SU-DHL-6 (cell line): ENCODE results near the gene CACNB2.

Experiments
- EZH2phosphoT487 ChIP-seq: fragments of 200-600 bp; sonication (generic), shearing (Covaris generic); conservative IDR thresholded peaks from 2 replicates; pipeline ENCODE4 v1.6.1; 2018; ENCODE audit warnings: mild to moderate bottlenecking, antibody characterized with exemption, low read length, moderate library complexity, mixed read lengths
- TF ChIP-seq, protein P1 (sequence below): fragments of 200-600 bp; sonication (generic); IDR thresholded peaks from one replicate; pipeline ENCODE4 v1.5.1; 2017; ENCODE audit warnings: antibody characterized with exemption, mild to moderate bottlenecking, low read length, moderate library complexity; ENCODE audit not compliant: insufficient read depth, poor library complexity, severe bottlenecking

DNA sequence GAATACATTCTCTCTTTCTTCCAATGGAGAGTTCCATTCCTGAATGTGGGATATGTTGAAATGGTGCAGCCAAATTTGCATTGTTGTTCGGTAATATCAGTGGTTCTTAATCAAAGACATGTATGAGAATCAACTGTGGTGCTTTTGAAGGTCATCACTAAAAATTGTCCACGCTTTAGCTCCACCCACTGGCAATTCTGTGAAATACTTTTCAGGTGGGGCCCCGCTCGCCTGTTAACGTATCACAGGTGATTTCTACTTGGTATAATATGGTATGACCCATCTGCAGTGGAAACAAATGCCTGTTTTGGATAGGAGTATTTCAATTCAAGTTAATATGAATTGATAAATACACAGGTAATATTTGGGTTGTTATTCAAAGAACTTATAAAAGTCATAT is 332.8 kb downstream of the CACNB2 start:
- TF ChIP-seq, protein P1, sequence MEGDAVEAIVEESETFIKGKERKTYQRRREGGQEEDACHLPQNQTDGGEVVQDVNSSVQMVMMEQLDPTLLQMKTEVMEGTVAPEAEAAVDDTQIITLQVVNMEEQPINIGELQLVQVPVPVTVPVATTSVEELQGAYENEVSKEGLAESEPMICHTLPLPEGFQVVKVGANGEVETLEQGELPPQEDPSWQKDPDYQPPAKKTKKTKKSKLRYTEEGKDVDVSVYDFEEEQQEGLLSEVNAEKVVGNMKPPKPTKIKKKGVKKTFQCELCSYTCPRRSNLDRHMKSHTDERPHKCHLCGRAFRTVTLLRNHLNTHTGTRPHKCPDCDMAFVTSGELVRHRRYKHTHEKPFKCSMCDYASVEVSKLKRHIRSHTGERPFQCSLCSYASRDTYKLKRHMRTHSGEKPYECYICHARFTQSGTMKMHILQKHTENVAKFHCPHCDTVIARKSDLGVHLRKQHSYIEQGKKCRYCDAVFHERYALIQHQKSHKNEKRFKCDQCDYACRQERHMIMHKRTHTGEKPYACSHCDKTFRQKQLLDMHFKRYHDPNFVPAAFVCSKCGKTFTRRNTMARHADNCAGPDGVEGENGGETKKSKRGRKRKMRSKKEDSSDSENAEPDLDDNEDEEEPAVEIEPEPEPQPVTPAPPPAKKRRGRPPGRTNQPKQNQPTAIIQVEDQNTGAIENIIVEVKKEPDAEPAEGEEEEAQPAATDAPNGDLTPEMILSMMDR = no peak
- no peak for TF ChIP-seq EZH2phosphoT487
